ENCODE data around the gene STARD7.

- TF ChIP-seq MTF2 (CRISPR knock-in tag; IDR thresholded peaks at IDR 0.05; ENCODE audit: borderline replicate concordance) (no peak), ZFP36L2 (CRISPR knock-in tag; IDR thresholded peaks at IDR 0.05) (no peak)
Observed at GRCh38 chr2:96185516-96185915, 23.1 kb downstream of the STARD7 start.
